Neural progenitor cell (in vitro differentiated cells): Measurements from ENCODE around the gene NEU1. TPM values are rescaled to one million over a fixed set of nuclear protein-coding genes. Genes with fewer than 3 reads are reported as not detected.

Source experiments
- DNase-seq: peaks from one replicate; pipeline ENCODE4 v3.0.0-alpha.2; 2016; ENCODE audit warnings: low spot score
- H2AFZ ChIP-seq: fragments of 200-600 bp; sonication (generic); replicated peaks from 2 replicates; pipeline ENCODE4 v1.6.1; 2016; ENCODE audit warnings: antibody characterized with exemption
- H3F3A ChIP-seq: fragments of 200-600 bp; sonication (generic); 2 replicates; pipeline ENCODE4 v1.6.1; 2016; ENCODE audit warnings: antibody characterized with exemption, low read depth
- H3K27ac ChIP-seq: fragments of 200-600 bp; sonication (generic); 2 replicates; pipeline ENCODE4 v1.5.1; 2016; ENCODE audit warnings: mild to moderate bottlenecking
- H3K27me3 ChIP-seq: fragments of 200-600 bp; sonication (generic); 2 replicates; pipeline ENCODE4 v1.6.1; 2016; ENCODE audit warnings: mild to moderate bottlenecking, moderate library complexity
- H3K36me3 ChIP-seq: fragments of 200-600 bp; sonication (generic); 2 replicates; pipeline ENCODE4 v1.5.1; 2016
- H3K4me1 ChIP-seq: fragments of 200-600 bp; sonication (generic); 2 replicates; pipeline ENCODE4 v1.6.1; 2016; ENCODE audit warnings: mixed run types
- H3K4me2 ChIP-seq: fragments of 200-600 bp; sonication (generic); 2 replicates; pipeline ENCODE4 v1.6.1; 2016
- H3K4me3 ChIP-seq: fragments of 200-600 bp; sonication (generic); 2 replicates; pipeline ENCODE4 v1.5.1; 2016
- H3K79me2 ChIP-seq: fragments of 200-600 bp; sonication (generic); 2 replicates; pipeline ENCODE4 v1.6.1; 2016; ENCODE audit warnings: low read depth
- H3K9ac ChIP-seq: fragments of 200-600 bp; sonication (generic); 2 replicates; pipeline ENCODE4 v1.6.1; 2016
- H3K9me3 ChIP-seq: fragments of 200-600 bp; sonication (generic); 2 replicates; pipeline ENCODE4 v1.5.1; 2016; ENCODE audit warnings: low read depth
- H4K20me1 ChIP-seq: fragments of 200-600 bp; sonication (generic); 2 replicates; pipeline ENCODE4 v1.6.1; 2016; ENCODE audit warnings: low read depth
- H3K27ac Mint-ChIP-seq: 3 replicates; pipeline ENCODE4 v1.8.0; 2021; ENCODE audit warnings: mixed read lengths
- H3K27me3 Mint-ChIP-seq: 2 replicates; pipeline ENCODE4 v1.8.0; 2022; ENCODE audit warnings: low read depth, mild to moderate bottlenecking, inconsistent platforms, moderate library complexity, mixed read lengths; ENCODE audit not compliant: insufficient read depth
- H3K36me3 Mint-ChIP-seq: 3 replicates; pipeline ENCODE4 v1.8.0; 2021; ENCODE audit warnings: mixed read lengths
- H3K4me1 Mint-ChIP-seq: 3 replicates; pipeline ENCODE4 v1.8.0; 2021; ENCODE audit warnings: mixed read lengths
- H3K4me3 Mint-ChIP-seq: 3 replicates; pipeline ENCODE4 v1.8.0; 2021; ENCODE audit warnings: mild to moderate bottlenecking, moderate library complexity, mixed read lengths
- H3K9me3 Mint-ChIP-seq: 3 replicates; pipeline ENCODE4 v1.8.0; 2020; ENCODE audit warnings: mixed read lengths
- CTCF ChIP-seq: fragments of 200-600 bp; sonication (generic); IDR thresholded peaks from 2 replicates; pipeline ENCODE4 v1.5.1; 2017; ENCODE audit warnings: antibody characterized with exemption, mild to moderate bottlenecking
- EZH2 ChIP-seq: fragments of 200-600 bp; sonication (generic); IDR thresholded peaks from 2 replicates; pipeline ENCODE4 v1.6.1; 2017; ENCODE audit warnings: antibody characterized with exemption, mild to moderate bottlenecking, moderate library complexity
- EZH2phosphoT487 ChIP-seq: fragments of 200-600 bp; sonication (generic); IDR thresholded peaks from 2 replicates; pipeline ENCODE4 v1.6.1; 2017; ENCODE audit warnings: antibody characterized with exemption
- total RNA-seq: library from RNA; depleted of rRNA; stranded (reverse); fragments of >200 nt; gene quantifications from 2 replicates; pipeline ENCODE4 v1.2.3, GENCODE V29; 2015; ENCODE audit warnings: low replicate concordance

NEU1 gene
- total RNA-seq, 1 donor from 2014 or later: 17.4 TPM

GRCh38 chr6:31829633-31830283, 32.9 kb downstream of the NEU1 start:
- peak overlapping the region; percentile 77 for H3K4me3 ChIP-seq
- H3K36me3 ChIP-seq: no peaks in the 10 kb centered on the region
- peaks cover 3% of the 10 kb centered on the region for H3K27me3 Mint-ChIP-seq
- peaks cover 8% of the 10 kb centered on the region for H3K4me1 ChIP-seq
- no peaks in the 10 kb centered on the region for H4K20me1 ChIP-seq
- peaks cover 33% of the 10 kb centered on the region for H3F3A ChIP-seq
- H3K36me3 Mint-ChIP-seq: peaks cover under 1% of the 10 kb centered on the region
- H3K27ac ChIP-seq: no peak overlapping the region
- no peaks in the 10 kb centered on the region for H3K9me3 ChIP-seq
- H3K27me3 ChIP-seq: peaks cover 4% of the 10 kb centered on the region
- TF ChIP-seq EZH2: no peak
- peak; percentile 69 for TF ChIP-seq CTCF
- peak overlapping the region; percentile 91 for H3K4me3 Mint-ChIP-seq
- peak overlapping the region; percentile 31 for H3K27ac Mint-ChIP-seq
- H3K9me3 Mint-ChIP-seq: no peaks in the 10 kb centered on the region
- peak overlapping the region; percentile 99 for H3K4me2 ChIP-seq
- peak; percentile 55 for DNase-seq
- peaks cover 40% of the 10 kb centered on the region for H3K4me1 Mint-ChIP-seq
- peaks cover 25% of the 10 kb centered on the region for H3K79me2 ChIP-seq
- peak overlapping the region; percentile 83 for H2AFZ ChIP-seq
- no peak overlapping the region for H3K9ac ChIP-seq

GRCh38 chr6:31827286-31828079, 35.1 kb downstream of the NEU1 start, which contains the start of gene HSPA1B:
TSS of gene HSPA1B (plus strand) at chr6:31827738. CDS start at chr6:31827951, 213 bp downstream.
- peak; percentile 99 for DNase-seq
- H3K4me1 Mint-ChIP-seq: peaks cover 45% of the 10 kb centered on the region
- peak within 1 kb of the TSS; percentile 89 for H3K4me3 Mint-ChIP-seq
- H3F3A ChIP-seq: peaks cover 39% of the 10 kb centered on the region
- H3K9ac ChIP-seq: no peak within 1 kb of the TSS
- H3K27me3 Mint-ChIP-seq: peaks cover 2% of the 10 kb centered on the region
- no peaks in the 10 kb centered on the region for H3K9me3 Mint-ChIP-seq
- H3K79me2 ChIP-seq: peaks cover 24% of the 10 kb centered on the region
- no peaks in the 10 kb centered on the region for H3K9me3 ChIP-seq
- H3K4me1 ChIP-seq: peaks cover 8% of the 10 kb centered on the region
- H4K20me1 ChIP-seq: no peaks in the 10 kb centered on the region
- H2AFZ ChIP-seq: peak within 1 kb of the TSS; percentile 48
- H3K27me3 ChIP-seq: peaks cover 4% of the 10 kb centered on the region
- H3K27ac Mint-ChIP-seq: peak within 1 kb of the TSS; percentile 99
- H3K36me3 Mint-ChIP-seq: no peaks in the 10 kb centered on the region
- peak within 1 kb of the TSS; percentile 73 for H3K27ac ChIP-seq
- H3K36me3 ChIP-seq: no peaks in the 10 kb centered on the region
- H3K4me3 ChIP-seq: peak within 1 kb of the TSS; percentile 58
- TF ChIP-seq EZH2 (no peak), CTCF (no peak), EZH2phosphoT487 (no peak)
- H3K4me2 ChIP-seq: peak within 1 kb of the TSS; percentile 85

- peaks cover 2% of the 10 kb centered on the region for H3K27me3 Mint-ChIP-seq
- H3K9ac ChIP-seq: no peak overlapping the region
- peaks cover 24% of the 10 kb centered on the region for H3K79me2 ChIP-seq
- H3K9me3 Mint-ChIP-seq: no peaks in the 10 kb centered on the region
- H3K27ac ChIP-seq: peak overlapping the region; percentile 73
- H3K27me3 ChIP-seq: peaks cover 4% of the 10 kb centered on the region
- TF ChIP-seq CTCF (no peak), EZH2phosphoT487 (no peak), EZH2 (no peak)
- DNase-seq: peak; percentile 57
- peaks cover 50% of the 10 kb centered on the region for H3K4me1 Mint-ChIP-seq
- peak overlapping the region; percentile 99 for H3K27ac Mint-ChIP-seq
- H3K4me3 Mint-ChIP-seq: peak overlapping the region; percentile 89
- H3K4me1 ChIP-seq: peaks cover 8% of the 10 kb centered on the region
- no peaks in the 10 kb centered on the region for H3K9me3 ChIP-seq
- H2AFZ ChIP-seq: peak overlapping the region; percentile 48
- peaks cover 43% of the 10 kb centered on the region for H3F3A ChIP-seq
- H3K4me3 ChIP-seq: peak overlapping the region; percentile 47
- no peaks in the 10 kb centered on the region for H3K36me3 Mint-ChIP-seq
- H4K20me1 ChIP-seq: no peaks in the 10 kb centered on the region
- peak overlapping the region; percentile 79 for H3K4me2 ChIP-seq
- H3K36me3 ChIP-seq: no peaks in the 10 kb centered on the region
Observed at GRCh38 chr6:31826793-31827285, 35.8 kb downstream of the NEU1 start.
